HL-60 (cell line): Measurements from ENCODE around the gene RFFL.

Experiments
- DNase-seq, 2 experiments: peaks; one replicate each; pipeline ENCODE4 v3.0.0-alpha.2; 2010 to 2020; ENCODE audit warnings: low read depth in 1 of 2, low spot score in 1 of 2
- H3K27ac ChIP-seq: fragments of 250-450 bp; sonication (Bioruptor Pico); replicated peaks from 2 replicates; pipeline ENCODE4 v1.5.1; 2020; ENCODE audit warnings: mild to moderate bottlenecking, moderate library complexity
- H3K27me3 ChIP-seq: fragments of 250-450 bp; sonication (Bioruptor Pico); 2 replicates; pipeline ENCODE4 v1.5.1; 2021; ENCODE audit warnings: mild to moderate bottlenecking, moderate library complexity; ENCODE audit not compliant: insufficient read depth, poor library complexity, severe bottlenecking
- H3K4me3 ChIP-seq: replicated peaks from 2 replicates; pipeline ENCODE4 v1.5.1; 2011; ENCODE audit warnings: mild to moderate bottlenecking, control low read depth, low read length; ENCODE audit not compliant: insufficient read depth
- GABPA ChIP-seq: IDR thresholded peaks from 2 replicates; pipeline ENCODE4 v1.6.1; 2012; ENCODE audit warnings: low read depth
- POLR2AphosphoS5 ChIP-seq: IDR thresholded peaks from 2 replicates; pipeline ENCODE4 v1.6.1; 2012; ENCODE audit warnings: low read depth
- SPI1 ChIP-seq: IDR thresholded peaks from 2 replicates; pipeline ENCODE4 v1.6.1; 2012; ENCODE audit warnings: low read depth, mild to moderate bottlenecking, borderline replicate concordance
- TF ChIP-seq, protein P1 (sequence below): IDR thresholded peaks from one replicate; pipeline ENCODE4 v1.5.1; 2011; ENCODE audit warnings: low read length, control low read depth, inconsistent platforms; ENCODE audit not compliant: insufficient read depth
- TF ChIP-seq, protein P2 (sequence below): IDR thresholded peaks from 2 replicates; pipeline ENCODE4 v1.6.1; 2012; ENCODE audit warnings: low read depth; ENCODE audit not compliant: insufficient replicate concordance

Gene RFFL

DNA sequence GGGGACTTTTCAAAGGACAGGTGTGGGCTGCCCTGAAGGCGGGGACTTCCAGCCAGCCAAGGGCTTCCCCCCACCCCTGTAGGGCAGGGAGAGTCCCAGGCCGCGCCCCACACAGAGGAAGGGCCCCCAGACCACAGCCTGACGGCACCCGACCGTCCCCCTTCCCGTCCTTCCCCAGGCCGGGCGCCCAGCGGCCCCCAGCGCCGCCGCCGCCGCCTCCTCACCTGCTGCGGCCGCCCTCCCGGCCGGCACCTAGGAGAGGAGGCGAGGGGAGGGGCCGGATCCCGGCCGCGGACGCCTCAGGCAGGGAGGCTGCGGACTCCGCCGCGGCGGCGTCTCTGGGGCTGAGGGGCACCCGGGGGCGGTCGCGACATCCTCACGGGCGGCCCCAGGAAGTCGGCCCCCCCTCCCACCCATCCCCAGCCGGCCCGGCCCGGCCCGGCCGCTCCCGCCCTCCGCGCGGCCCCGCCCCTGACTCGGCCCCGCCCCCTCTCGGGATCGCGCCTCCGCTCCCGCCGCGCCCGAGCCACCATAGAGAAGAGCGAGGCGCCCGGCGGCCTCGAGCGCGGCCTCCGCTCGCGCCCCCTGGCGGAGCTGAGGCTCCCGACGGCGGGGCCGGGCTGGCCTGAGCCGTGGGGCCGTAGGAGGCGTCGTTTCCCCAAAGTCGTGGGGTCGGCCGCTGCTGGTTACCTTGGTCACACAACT, 25.5 kb upstream of the RFFL start:
- Histone ChIP-seq H3K4me3 (peak overlapping the region; percentile 91), H3K27me3 (no peaks in the 10 kb centered on the region), H3K27ac (peak overlapping the region; percentile 87)
- DNase-seq = peak; percentile 65 to 76
- no peak for TF ChIP-seq SPI1
- TF ChIP-seq, protein P1, sequence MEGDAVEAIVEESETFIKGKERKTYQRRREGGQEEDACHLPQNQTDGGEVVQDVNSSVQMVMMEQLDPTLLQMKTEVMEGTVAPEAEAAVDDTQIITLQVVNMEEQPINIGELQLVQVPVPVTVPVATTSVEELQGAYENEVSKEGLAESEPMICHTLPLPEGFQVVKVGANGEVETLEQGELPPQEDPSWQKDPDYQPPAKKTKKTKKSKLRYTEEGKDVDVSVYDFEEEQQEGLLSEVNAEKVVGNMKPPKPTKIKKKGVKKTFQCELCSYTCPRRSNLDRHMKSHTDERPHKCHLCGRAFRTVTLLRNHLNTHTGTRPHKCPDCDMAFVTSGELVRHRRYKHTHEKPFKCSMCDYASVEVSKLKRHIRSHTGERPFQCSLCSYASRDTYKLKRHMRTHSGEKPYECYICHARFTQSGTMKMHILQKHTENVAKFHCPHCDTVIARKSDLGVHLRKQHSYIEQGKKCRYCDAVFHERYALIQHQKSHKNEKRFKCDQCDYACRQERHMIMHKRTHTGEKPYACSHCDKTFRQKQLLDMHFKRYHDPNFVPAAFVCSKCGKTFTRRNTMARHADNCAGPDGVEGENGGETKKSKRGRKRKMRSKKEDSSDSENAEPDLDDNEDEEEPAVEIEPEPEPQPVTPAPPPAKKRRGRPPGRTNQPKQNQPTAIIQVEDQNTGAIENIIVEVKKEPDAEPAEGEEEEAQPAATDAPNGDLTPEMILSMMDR = peak; percentile 57

GRCh38 chr17:35088356-35088880, 24.9 kb upstream of the RFFL start:
- Histone ChIP-seq H3K27ac (peak overlapping the region; percentile 79), H3K27me3 (no peaks in the 10 kb centered on the region), H3K4me3 (peak overlapping the region; percentile 91)
- TF ChIP-seq POLR2AphosphoS5 = 0 out of 2 replicates have a peak, but pooled peaks have one; percentile 6
- TF ChIP-seq, protein P1 = no peak
- no peak for TF ChIP-seq GABPA
- no peak for TF ChIP-seq SPI1
- peak; percentile 36 to 53 for DNase-seq

DNA sequence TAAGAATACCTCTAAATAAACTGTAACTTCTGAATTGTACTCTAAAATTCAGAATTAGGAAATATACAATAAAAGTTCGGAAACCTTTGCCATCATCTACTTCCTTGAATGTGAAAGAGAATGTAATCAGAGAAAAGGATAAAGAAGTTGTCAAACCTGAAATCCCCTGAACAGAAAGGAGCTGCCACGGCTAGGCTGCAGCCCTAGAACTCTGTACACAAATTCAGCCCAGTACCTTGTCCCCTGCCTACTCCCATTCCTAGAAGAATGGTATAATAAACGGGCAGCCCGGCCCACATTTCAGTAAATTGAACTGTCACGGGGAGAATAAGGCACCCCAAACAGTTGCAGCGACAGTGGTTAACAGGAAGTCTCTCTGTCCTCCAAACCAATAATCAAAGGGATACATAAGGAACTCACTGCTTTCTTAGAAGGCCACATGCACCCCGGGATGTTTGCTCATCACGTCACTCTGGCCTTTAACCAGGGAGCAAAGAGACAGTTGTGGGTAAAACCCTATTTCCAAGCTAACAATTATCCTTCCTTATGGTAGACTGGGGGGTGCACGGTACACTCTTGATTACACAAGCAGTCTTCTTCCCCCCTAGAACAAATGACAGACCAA, 24.3 kb upstream of the RFFL start:
- TF ChIP-seq SPI1 = no peak
- TF ChIP-seq, protein P2, sequence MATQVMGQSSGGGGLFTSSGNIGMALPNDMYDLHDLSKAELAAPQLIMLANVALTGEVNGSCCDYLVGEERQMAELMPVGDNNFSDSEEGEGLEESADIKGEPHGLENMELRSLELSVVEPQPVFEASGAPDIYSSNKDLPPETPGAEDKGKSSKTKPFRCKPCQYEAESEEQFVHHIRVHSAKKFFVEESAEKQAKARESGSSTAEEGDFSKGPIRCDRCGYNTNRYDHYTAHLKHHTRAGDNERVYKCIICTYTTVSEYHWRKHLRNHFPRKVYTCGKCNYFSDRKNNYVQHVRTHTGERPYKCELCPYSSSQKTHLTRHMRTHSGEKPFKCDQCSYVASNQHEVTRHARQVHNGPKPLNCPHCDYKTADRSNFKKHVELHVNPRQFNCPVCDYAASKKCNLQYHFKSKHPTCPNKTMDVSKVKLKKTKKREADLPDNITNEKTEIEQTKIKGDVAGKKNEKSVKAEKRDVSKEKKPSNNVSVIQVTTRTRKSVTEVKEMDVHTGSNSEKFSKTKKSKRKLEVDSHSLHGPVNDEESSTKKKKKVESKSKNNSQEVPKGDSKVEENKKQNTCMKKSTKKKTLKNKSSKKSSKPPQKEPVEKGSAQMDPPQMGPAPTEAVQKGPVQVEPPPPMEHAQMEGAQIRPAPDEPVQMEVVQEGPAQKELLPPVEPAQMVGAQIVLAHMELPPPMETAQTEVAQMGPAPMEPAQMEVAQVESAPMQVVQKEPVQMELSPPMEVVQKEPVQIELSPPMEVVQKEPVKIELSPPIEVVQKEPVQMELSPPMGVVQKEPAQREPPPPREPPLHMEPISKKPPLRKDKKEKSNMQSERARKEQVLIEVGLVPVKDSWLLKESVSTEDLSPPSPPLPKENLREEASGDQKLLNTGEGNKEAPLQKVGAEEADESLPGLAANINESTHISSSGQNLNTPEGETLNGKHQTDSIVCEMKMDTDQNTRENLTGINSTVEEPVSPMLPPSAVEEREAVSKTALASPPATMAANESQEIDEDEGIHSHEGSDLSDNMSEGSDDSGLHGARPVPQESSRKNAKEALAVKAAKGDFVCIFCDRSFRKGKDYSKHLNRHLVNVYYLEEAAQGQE = no peak
- TF ChIP-seq GABPA = no peak
- TF ChIP-seq, protein P1 = no peak
- no peak for TF ChIP-seq POLR2AphosphoS5
- peak overlapping the region; percentile 91 for H3K4me3 ChIP-seq
- H3K27ac ChIP-seq = peak overlapping the region; percentile 79
- DNase-seq = peak; percentile 51 to 54
- no peaks in the 10 kb centered on the region for H3K27me3 ChIP-seq

DNA sequence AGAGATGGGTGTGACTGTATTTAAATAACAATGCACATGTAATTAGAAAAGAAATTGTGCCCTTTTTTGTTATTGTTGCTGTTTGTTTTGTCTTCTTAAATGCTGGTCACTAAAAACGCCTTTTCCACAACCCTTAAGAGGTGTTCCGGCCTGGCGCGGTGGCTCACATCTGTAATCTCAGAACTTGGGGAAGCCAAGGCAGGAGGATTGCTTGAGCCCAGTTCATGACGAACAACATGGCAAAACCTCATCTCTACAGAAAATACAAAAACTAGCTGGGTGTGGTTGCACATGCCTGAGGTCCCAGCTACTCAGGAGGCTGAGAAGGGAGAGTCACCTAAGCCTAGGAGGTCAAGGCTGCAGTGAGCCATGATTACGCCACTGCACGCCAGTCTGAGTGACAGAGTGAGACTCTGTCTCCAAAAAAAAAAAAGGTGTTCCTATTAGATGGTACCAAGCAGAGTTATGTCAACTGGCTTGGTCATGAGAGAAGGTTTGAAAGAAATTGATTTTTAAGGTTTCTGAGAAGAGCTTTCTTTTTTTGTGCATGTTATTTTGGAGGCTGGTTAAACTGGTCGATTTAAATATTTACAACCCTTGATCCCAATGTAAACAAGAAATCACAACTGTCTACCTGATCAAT, 23.5 kb upstream of the RFFL start:
- Histone ChIP-seq H3K27me3 (no peaks in the 10 kb centered on the region), H3K4me3 (no peak overlapping the region), H3K27ac (no peak overlapping the region; the same call in 1 of the 2 replicates)
- TF ChIP-seq, protein P1 = no peak
- TF ChIP-seq SPI1 = no peak
- no peak for TF ChIP-seq POLR2AphosphoS5
- TF ChIP-seq, protein P2 = no peak
- TF ChIP-seq GABPA = no peak
- DNase-seq = peak; percentile 16 to 22
